ENCODE measurements around the gene PBLD. TPM values are rescaled to one million over a fixed set of nuclear protein-coding genes. Genes with fewer than 3 reads are reported as not detected.

PBLD gene
- total RNA-seq, 1 experiment from 2014 or later, result 2.4 TPM

DNA sequence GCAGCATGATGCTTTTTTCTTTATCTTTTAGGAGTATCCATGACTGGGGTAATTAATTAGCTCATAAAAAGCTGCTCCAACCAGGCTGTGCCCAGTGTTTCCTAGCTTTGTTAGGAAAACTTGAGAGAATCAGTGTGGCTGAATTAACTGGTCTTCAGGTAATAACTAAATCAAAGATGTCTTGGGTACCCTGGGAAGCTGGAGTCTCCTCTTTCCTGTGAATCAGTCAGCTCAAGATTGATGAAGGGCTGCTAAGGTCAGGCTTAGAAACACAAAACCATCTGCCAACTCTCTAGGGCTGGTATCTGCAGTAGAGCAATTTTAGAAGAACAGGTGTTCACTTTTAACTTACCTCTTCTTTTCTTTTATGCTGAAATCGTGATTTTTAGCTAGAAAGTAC lies 79.4 kb downstream of the PBLD start (continued):
- TF ChIP-seq, protein P1, sequence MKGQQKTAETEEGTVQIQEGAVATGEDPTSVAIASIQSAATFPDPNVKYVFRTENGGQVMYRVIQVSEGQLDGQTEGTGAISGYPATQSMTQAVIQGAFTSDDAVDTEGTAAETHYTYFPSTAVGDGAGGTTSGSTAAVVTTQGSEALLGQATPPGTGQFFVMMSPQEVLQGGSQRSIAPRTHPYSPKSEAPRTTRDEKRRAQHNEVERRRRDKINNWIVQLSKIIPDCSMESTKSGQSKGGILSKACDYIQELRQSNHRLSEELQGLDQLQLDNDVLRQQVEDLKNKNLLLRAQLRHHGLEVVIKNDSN (CRISPR knock-in tag; IDR thresholded peaks at IDR 0.05), result no peak
- TF ChIP-seq GABPB1 (CRISPR knock-in tag; IDR thresholded peaks at IDR 0.05), result no peak

DNA sequence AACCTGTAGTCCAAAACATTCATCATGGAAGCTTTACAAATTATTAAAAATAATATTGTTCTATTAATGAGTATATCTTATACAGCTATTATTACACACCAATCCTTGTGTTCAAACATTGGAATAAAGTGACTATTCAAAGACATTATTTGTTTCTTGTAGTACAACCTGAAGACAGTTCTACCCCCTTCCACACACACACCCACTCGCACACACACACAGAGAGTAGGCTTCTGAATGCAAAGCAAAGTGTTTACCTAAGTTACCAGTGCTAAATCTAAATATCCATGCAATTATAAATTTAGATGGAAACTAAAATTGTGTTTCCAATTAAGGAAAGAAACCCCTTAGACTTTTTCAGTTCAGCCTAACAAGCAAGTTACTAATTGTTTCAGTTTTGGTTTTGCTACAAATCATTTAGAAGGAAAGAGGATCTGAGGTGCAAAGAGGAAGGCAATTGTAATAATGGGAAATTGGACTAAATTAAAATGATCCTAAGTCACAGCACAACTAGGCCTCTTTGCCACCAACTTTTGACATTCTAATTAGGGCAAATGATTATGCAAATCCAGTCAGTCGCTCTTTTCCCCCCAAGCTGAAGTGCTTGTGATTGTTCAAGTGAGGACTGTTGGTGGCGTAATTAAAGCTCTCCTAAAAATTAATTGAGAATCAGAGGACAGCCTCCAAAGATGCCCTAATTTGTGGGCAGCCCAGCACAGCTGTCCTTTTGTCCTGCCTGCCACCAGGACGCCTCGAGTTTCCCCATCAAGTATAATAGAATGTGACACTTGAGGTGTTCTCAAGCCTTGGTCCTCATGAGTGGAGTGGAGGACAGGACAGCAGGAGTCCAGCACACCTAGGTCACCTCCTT lies 80.9 kb downstream of the PBLD start:
- TF ChIP-seq ZBTB21 (CRISPR knock-in tag; IDR thresholded peaks at IDR 0.05; ENCODE audit: borderline replicate concordance), result no peak
- no peak for TF ChIP-seq SMAD3 (CRISPR knock-in tag; IDR thresholded peaks at IDR 0.05; ENCODE audit: borderline replicate concordance)
- no peak for TF ChIP-seq MYBL2 (CRISPR knock-in tag; IDR thresholded peaks at IDR 0.05)
- no peak for TF ChIP-seq ZNF423 (CRISPR knock-in tag; IDR thresholded peaks at IDR 0.05)
- TF ChIP-seq ZNF138 (CRISPR knock-in tag; conservative IDR thresholded peaks at IDR 0.05), result no peak
- TF ChIP-seq, protein P2, sequence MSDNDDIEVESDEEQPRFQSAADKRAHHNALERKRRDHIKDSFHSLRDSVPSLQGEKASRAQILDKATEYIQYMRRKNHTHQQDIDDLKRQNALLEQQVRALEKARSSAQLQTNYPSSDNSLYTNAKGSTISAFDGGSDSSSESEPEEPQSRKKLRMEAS (CRISPR knock-in tag; IDR thresholded peaks at IDR 0.05), result no peak
- TF ChIP-seq TEAD1 (CRISPR knock-in tag; IDR thresholded peaks at IDR 0.05), result no peak
- TF ChIP-seq, protein P3, sequence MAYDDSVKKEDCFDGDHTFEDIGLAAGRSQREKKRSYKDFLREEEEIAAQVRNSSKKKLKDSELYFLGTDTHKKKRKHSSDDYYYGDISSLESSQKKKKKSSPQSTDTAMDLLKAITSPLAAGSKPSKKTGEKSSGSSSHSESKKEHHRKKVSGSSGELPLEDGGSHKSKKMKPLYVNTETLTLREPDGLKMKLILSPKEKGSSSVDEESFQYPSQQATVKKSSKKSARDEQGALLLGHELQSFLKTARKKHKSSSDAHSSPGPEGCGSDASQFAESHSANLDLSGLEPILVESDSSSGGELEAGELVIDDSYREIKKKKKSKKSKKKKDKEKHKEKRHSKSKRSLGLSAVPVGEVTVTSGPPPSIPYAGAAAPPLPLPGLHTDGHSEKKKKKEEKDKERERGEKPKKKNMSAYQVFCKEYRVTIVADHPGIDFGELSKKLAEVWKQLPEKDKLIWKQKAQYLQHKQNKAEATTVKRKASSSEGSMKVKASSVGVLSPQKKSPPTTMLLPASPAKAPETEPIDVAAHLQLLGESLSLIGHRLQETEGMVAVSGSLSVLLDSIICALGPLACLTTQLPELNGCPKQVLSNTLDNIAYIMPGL (CRISPR knock-in tag; IDR thresholded peaks at IDR 0.05), result no peak
- TF ChIP-seq ZNF121 (CRISPR knock-in tag; IDR thresholded peaks at IDR 0.05), result no peak
- TF ChIP-seq TCF7 (CRISPR knock-in tag; IDR thresholded peaks at IDR 0.05; ENCODE audit: low read depth), result no peak
- TF ChIP-seq IRF2 (CRISPR knock-in tag; IDR thresholded peaks at IDR 0.05; ENCODE audit: borderline replicate concordance, low read depth), result no peak
- no peak for TF ChIP-seq ATF1 (CRISPR knock-in tag; IDR thresholded peaks at IDR 0.05)
- no peak for TF ChIP-seq ZNF416 (CRISPR knock-in tag; IDR thresholded peaks at IDR 0.05)
- TF ChIP-seq, protein P1 (CRISPR knock-in tag; IDR thresholded peaks at IDR 0.05), result no peak
- no peak for TF ChIP-seq FOXK1 (CRISPR knock-in tag; IDR thresholded peaks at IDR 0.05)
- TF ChIP-seq FOXP1 (CRISPR knock-in tag; IDR thresholded peaks at IDR 0.05; ENCODE audit: borderline replicate concordance), result no peak
- no peak for TF ChIP-seq MXD4 (CRISPR knock-in tag; IDR thresholded peaks at IDR 0.05; ENCODE audit: borderline replicate concordance)
- no peak overlapping the region for H3K4me3 Mint-ChIP-seq
- ChIA-PET POLR2A (no interaction called here), CTCF (interaction anchor here (1.6 to 2.7 kb wide), 2 partner anchors 39 to 97 kb away, joined by 7 to 12 read pairs; no protein-coding TSS in a partner anchor)
- no peak overlapping the region for H3K27ac Mint-ChIP-seq
- ATAC-seq (no peak), DNase-seq (ENCODE audit: low spot score) (no peak)
- peaks cover 18% of the 10 kb centered on the region for H3K4me1 Mint-ChIP-seq
- peaks cover 94% of the 10 kb centered on the region for H3K27me3 Mint-ChIP-seq (ENCODE audit: low read depth)
- no peaks in the 10 kb centered on the region for H3K9me3 Mint-ChIP-seq
- no peaks in the 10 kb centered on the region for H3K36me3 Mint-ChIP-seq

DNA sequence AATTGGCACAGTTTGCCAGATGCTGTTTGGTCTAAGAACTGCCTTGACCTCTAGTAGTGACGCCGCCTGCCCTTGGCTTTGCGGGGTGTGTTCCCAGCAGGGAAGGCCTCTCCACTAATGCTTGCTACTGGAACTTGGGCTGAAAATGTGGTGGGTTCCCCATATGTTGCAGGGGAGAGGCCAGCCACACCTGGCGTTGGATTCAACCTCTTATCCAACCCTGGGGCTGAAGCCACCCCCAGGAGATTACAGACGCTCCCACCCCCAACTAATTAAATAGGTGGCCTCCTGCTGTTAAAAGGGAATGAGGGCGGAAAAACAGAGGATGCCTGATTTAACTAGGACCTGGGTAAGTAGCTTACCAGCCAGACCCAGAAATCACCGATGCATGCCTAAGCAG lies 81.6 kb downstream of the PBLD start:
- H3K36me3 Mint-ChIP-seq, result no peaks in the 10 kb centered on the region
- no peaks in the 10 kb centered on the region for H3K9me3 Mint-ChIP-seq
- CTCF ChIA-PET, result interaction anchor here (2.7 kb wide), 1 partner anchor 38 kb away, joined by 12 read pairs; no protein-coding TSS in a partner anchor
- no peak overlapping the region for H3K27ac Mint-ChIP-seq
- peaks cover 91% of the 10 kb centered on the region for H3K27me3 Mint-ChIP-seq (ENCODE audit: low read depth)
- DNase-seq (ENCODE audit: low spot score), result peak; percentile 27
- H3K4me1 Mint-ChIP-seq, result peaks cover 18% of the 10 kb centered on the region
- ATAC-seq, result peak; percentile 86
- no peak overlapping the region for H3K4me3 Mint-ChIP-seq
- POLR2A ChIA-PET, result interaction anchor here (0.6 kb wide), 1 partner anchor 82 kb away, joined by 4 read pairs; the partner anchor contains the start of gene PBLD
- no peak for TF ChIP-seq ZNF232 (CRISPR knock-in tag; IDR thresholded peaks at IDR 0.05)
- TF ChIP-seq, protein P4, sequence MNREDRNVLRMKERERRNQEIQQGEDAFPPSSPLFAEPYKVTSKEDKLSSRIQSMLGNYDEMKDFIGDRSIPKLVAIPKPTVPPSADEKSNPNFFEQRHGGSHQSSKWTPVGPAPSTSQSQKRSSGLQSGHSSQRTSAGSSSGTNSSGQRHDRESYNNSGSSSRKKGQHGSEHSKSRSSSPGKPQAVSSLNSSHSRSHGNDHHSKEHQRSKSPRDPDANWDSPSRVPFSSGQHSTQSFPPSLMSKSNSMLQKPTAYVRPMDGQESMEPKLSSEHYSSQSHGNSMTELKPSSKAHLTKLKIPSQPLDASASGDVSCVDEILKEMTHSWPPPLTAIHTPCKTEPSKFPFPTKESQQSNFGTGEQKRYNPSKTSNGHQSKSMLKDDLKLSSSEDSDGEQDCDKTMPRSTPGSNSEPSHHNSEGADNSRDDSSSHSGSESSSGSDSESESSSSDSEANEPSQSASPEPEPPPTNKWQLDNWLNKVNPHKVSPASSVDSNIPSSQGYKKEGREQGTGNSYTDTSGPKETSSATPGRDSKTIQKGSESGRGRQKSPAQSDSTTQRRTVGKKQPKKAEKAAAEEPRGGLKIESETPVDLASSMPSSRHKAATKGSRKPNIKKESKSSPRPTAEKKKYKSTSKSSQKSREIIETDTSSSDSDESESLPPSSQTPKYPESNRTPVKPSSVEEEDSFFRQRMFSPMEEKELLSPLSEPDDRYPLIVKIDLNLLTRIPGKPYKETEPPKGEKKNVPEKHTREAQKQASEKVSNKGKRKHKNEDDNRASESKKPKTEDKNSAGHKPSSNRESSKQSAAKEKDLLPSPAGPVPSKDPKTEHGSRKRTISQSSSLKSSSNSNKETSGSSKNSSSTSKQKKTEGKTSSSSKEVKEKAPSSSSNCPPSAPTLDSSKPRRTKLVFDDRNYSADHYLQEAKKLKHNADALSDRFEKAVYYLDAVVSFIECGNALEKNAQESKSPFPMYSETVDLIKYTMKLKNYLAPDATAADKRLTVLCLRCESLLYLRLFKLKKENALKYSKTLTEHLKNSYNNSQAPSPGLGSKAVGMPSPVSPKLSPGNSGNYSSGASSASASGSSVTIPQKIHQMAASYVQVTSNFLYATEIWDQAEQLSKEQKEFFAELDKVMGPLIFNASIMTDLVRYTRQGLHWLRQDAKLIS (CRISPR knock-in tag; IDR thresholded peaks at IDR 0.05; ENCODE audit: borderline replicate concordance), result no peak
- TF ChIP-seq FOXK1 (CRISPR knock-in tag; IDR thresholded peaks at IDR 0.05), result no peak
- TF ChIP-seq, protein P5, sequence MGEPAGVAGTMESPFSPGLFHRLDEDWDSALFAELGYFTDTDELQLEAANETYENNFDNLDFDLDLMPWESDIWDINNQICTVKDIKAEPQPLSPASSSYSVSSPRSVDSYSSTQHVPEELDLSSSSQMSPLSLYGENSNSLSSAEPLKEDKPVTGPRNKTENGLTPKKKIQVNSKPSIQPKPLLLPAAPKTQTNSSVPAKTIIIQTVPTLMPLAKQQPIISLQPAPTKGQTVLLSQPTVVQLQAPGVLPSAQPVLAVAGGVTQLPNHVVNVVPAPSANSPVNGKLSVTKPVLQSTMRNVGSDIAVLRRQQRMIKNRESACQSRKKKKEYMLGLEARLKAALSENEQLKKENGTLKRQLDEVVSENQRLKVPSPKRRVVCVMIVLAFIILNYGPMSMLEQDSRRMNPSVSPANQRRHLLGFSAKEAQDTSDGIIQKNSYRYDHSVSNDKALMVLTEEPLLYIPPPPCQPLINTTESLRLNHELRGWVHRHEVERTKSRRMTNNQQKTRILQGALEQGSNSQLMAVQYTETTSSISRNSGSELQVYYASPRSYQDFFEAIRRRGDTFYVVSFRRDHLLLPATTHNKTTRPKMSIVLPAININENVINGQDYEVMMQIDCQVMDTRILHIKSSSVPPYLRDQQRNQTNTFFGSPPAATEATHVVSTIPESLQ (CRISPR knock-in tag; IDR thresholded peaks at IDR 0.05), result no peak
- TF ChIP-seq, protein P2 (CRISPR knock-in tag; IDR thresholded peaks at IDR 0.05), result no peak

All from WTC11 (cell line).